Effector CD8-positive, alpha-beta T cell (primary cell): ENCODE data around the gene TRAF3IP3.
A peak's percentile ranks its signal among the peaks of the same experiment; 100 is the strongest.

Experiments
- DNase-seq: peaks from one replicate; lab custom pipeline; 2025; lab: John Stamatoyannopoulos, UW
- total RNA-seq, 4 experiments: gene quantifications; one replicate each; lab custom pipeline; 2026; lab: John Stamatoyannopoulos, UW

TRAF3IP3 gene
- total RNA-seq = 161 to 295 (median 260) reads per million in 4 experiments

DNA sequence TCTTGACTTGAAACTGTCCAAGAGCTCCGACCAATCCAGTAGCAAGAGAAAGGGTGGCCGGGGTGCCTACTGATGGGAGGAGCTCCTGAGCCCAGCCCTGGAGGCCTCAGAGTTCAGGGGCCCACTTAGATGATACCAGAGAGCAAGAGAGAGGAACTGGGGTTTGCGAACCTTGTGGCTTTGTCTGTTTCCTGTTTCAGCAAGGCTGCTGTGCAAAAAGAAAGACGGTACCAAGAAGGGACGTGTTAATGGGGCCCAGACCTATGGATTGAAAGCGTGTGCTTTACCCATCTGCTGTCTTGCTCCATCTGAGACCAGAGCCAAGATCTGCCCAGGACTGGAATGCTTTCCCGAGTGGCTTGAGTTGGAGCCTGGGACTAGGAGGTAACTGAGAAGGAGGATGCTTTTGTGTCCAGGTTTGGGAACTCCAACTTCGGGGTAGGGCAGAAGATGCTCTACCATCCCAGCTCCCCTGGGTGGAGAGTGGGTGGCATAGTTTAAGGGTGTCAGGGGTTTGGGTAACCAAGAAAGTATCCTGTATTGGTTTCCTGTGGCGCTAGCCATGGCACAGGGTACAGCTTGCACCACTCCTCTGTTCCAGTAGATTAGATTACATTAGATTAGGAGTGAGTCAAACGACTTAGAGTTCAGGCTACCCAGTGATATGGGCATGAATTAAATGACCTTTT lies at the start of gene TRAF3IP3:
Gene TRAF3IP3, plus strand, starts transcription at position 128 of the 689 bp plus-strand sequence. CDS start 3,987 bp downstream, outside the sequence.
- DNase-seq = peak; percentile 47

- no peak for DNase-seq
These were observed 49.2 kb upstream of the TRAF3IP3 start for GRCh38 chr1:209706622-209707021.

DNA sequence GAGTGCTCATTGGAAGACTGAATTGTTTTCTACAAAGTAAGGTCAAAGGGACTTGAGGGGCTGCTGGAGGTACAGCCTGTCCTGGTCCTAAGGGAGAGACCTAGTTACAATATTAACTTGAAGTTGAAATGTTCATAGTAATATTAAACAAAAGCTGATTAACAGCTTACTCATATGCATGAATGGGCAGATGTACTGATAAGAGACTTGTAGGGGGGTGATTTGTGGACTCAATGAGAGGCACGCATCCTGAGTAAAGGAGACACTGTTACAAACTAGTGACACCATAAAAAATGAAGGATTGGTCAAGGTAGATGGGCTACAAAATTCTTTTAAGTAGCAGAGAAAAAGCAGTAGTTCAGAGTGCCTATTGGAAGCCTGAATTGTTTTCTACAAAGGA lies 48.5 kb upstream of the TRAF3IP3 start:
- no peak for DNase-seq

- no peak for DNase-seq
These were observed 47.6 kb upstream of the TRAF3IP3 start for GRCh38 chr1:209708297-209708696.

- no peak for DNase-seq
These were observed 45.8 kb upstream of the TRAF3IP3 start for GRCh38 chr1:209710093-209710492.

DNA sequence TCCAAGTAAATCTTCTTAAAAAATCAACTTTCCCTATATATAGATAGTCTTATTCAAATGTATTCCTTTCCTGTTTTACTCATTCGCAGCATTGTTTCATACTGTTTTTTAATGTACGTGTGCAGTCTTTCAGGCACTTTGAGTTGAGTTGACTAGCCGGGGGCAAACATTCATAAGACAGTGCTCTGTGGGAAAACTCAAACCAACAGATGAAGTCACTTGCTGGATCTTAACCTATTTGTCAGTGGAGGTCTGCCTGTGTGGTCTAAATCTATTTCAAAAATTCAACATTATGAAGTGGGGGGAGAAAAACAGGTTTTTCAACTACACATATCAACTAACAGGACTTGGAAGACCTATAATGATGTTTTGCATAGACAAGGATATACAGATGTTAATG lies 45.0 kb upstream of the TRAF3IP3 start:
- no peak for DNase-seq

DNA sequence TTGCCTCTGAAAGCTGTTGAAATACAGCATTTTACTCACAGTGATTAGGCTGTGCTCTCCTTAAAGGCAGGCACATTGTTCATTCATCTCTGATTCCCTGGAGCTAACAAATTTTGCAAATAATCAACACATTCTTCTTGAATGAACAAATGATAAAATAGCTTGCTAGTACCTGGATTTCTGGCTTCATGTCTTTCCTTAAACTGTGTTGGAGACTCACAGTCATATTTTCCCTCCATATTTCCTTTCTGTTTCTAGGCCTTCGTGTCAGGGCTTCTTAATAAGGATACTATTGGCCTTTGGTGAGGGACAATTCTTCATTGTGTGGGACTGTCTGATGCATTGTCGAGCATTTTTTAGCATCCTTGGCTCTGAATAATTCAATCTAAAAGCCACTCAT lies 41.5 kb upstream of the TRAF3IP3 start:
- no peak for DNase-seq

DNA sequence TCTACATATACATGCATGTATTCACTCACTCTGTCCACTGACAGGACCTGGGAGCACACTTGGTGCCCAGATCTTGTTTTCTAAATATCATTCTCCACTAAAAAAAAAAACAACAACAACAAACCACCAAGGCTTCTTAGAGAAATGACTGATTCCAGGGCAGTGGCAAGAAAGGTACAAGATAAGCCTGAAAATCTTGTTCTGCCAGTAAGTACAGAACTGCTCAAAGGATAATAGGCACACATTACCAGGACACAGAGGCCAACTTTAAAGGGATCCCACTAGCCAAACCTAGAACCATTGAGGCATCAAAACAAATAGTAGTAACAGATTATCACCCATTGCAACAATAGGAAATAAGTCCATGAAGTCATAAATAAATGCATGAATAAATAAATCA lies 40.5 kb upstream of the TRAF3IP3 start:
- no peak for DNase-seq

DNA sequence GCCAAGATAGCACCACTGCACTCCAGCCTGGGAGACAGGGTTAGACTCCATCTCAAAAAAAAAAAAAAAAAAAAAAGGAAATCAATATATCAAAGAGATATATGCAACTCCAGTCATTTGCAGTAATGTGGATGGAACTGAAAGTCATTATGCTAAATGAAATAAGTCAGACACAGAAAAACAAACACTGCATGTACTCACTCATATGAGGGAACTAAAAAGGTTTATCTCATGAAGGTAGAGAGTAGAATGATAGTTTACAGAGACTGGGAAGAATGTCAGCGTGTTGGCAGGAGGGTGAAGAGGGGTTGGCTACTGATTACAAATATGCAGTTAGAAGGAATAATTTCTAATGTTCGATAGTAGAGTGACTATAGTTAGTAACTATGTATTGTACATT lies 38.0 kb upstream of the TRAF3IP3 start:
- no peak for DNase-seq

DNA sequence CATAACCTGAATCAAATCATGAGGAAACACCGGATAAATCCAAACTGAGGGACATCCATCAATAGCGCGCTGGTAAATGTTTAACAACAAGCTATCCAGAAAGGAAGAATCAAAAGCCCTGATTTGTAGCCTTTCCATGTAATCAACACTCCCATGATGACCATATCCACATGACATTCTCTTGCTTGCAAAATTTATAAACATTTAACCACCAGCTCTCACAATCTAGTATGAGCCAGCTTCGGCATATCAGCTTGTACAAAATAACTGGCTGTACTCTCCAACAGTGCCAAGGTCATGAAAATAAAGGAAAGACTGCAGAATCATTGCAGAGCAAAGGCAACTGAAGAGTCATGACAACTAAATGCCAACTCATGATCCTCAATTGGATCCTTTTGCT lies 35.5 kb upstream of the TRAF3IP3 start:
- no peak for DNase-seq

DNA sequence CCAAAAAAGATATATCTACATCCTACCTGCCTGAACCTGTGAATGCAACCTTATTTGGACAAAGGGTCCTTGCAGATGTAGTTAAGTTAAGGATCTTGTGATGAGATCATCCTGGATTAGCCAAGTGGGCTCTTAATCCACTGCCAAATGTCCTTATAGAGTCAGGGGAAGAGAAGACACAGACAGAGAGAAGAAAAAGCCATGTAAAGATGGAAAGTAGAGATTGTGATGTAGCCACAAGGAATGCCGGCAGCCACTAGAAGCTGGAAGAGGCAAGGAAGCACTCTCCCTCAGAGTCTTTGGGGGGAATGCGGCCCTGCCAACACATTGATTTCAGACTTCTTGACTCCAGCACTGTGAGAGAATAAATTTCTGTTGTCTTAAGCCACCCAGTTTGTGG lies 35.0 kb upstream of the TRAF3IP3 start:
- DNase-seq = no peak

DNA sequence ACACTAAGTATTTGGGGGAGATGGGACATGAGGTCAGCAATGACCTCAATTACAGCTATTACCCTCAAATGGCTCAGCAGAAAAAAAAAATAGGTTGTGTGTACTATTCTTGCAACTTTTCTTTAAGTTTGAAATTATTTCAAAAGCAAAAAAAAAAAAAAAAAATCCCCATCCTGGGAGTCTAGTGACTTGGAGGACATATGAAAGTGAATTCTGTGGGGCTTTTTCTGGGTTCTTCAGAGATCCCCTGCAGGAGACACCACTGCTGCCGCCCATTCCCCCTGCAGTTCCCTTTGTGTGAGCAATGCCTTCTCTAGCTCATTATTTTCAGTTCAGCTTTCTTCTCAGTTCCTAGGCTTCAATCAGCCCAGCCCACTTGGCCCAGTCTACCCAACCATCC lies 34.5 kb upstream of the TRAF3IP3 start:
- no peak for DNase-seq

DNA sequence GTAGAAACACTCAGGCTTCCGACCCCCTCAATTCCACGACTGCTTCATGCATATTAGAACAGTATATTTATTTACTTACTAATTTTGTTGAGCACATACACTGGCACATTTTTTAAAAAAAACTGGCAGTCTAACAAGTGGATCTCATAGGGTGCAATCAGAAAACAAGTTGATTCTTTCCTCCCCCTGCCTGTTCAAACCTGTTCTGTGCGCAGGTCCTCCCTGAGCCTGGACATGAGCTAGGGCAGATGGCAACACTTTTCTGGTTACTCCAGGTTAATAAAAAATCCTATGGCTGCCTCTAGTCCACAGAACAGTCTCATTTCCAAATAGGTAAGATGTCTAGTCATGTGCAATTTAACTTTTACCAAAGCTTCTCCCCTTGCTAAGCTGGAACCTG lies 32.6 kb upstream of the TRAF3IP3 start:
- DNase-seq = no peak

- DNase-seq = no peak
These were observed 31.8 kb upstream of the TRAF3IP3 start for GRCh38 chr1:209723756-209724693.

DNA sequence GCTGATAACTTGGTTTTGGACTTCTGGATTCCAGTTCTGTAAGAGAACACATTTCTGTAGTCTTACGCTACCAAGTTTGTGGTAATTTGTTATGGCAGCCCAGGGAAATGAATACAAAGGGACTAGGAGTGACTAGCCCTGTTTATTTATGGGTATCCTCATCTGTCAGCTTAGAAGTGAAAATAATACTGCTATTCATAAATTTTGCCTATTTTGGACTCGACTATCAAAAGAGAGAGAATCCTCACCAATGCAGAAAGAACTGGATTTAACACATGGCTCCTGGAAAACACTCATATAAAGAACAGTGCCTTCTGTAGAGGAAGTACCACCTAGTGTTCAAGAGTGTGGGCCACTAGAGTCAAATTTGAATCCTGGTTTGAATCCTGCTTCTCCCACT lies 28.6 kb upstream of the TRAF3IP3 start:
- DNase-seq = no peak

- no peak for DNase-seq
These were observed 28.1 kb upstream of the TRAF3IP3 start for GRCh38 chr1:209727785-209728184.

DNA sequence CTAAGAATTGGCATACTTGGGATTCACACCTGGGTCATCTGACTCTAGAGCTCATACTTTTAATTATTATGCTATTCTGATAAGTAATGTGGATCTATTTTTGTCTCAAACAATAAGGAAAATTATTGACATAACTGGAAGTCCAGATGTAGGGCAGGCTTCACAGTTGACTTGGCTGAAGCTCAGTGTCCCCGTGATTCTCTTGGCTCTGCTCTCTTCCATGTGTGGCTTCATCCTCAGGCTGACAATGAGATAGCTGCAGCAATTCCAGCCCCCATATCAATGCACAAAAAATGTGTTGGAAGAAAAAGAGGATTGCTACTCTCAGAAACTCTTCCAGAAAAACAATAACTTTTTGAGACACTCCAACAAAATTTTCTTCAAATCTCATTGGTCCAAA lies 27.4 kb upstream of the TRAF3IP3 start:
- DNase-seq = no peak

DNA sequence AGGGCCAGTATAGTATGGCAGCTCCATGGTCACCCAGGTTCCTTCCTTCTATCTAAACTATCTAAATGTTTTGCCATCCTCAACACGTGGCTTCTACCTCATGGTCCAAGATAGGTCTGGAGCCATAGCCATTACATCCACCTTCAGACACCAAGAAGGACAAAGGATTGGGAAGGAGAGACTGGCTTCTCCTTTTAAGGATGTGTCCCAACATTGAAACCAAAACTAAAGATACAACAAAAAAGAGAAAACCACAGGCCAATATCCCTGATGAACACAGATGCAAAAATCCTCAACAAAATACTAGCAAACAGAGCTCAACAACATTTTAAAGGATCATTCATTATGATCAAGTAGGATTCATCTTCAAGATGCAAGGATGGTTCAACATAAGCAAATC lies 26.4 kb upstream of the TRAF3IP3 start:
- no peak for DNase-seq

DNA sequence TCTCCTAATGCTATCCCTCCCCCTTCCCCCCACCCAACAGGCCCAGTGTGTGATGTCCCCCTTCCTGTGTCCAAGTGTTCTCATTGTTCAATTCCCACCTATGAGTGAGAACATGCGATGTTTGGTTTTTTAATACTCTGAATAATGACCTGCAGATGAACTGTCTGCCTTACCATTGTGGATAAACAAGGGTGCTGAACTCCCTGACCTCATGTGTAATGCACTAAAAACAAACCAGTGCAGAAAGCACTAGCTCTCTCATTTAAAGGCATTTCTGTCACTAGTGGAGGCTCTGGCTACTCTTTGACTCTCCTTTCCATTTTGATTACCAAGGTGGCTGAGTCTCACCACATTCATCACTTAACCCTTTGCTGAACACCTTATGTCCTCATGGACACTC lies 23.1 kb upstream of the TRAF3IP3 start:
- DNase-seq = no peak

- DNase-seq = no peak
These were observed 22.3 kb upstream of the TRAF3IP3 start for GRCh38 chr1:209733409-209734192.

GRCh38 chr1:209736490-209737117 lies 19.2 kb upstream of the TRAF3IP3 start:
- DNase-seq = no peak

DNA sequence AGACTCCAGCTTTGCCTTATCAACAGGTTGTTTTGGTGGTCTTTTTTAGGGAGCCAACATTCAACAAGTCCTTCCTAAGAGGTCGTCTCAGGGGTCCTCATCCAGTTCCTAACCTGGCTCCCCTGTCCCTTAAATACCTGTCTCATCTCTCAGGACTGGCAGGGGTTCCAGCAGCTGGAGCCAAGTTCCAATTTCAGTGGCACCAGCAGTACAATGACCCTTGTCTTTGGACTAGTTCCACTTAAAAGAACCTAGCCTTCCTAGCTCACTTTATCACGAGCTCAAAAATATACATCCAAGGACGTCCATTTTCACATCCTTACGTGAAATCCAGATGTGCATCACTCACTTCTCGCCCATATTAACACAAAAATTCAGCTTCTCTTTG lies 18.7 kb upstream of the TRAF3IP3 start:
- no peak for DNase-seq
